KMS-11 (cell line): Measurements from ENCODE around the gene NR1I2.

Source experiments
- H2AFZ ChIP-seq: fragments of 200-600 bp; sonication (generic); 2 replicates; pipeline ENCODE4 v1.6.1; 2016; ENCODE audit warnings: antibody characterized with exemption, mixed run types, low read depth
- H3K27ac ChIP-seq: fragments of 200-600 bp; sonication (generic); 2 replicates; pipeline ENCODE4 v1.6.1; 2016; ENCODE audit warnings: mild to moderate bottlenecking, mixed run types
- H3K27me3 ChIP-seq: fragments of 200-600 bp; sonication (generic); 2 replicates; pipeline ENCODE4 v1.6.1; 2017; ENCODE audit warnings: mild to moderate bottlenecking, low read depth, mixed run types, moderate library complexity; ENCODE audit not compliant: insufficient read depth
- H3K36me3 ChIP-seq: fragments of 200-600 bp; sonication (generic); 2 replicates; pipeline ENCODE4 v1.6.1; 2017; ENCODE audit warnings: mild to moderate bottlenecking, mixed run types; ENCODE audit not compliant: insufficient read depth
- H3K4me1 ChIP-seq: fragments of 200-600 bp; sonication (generic); 2 replicates; pipeline ENCODE4 v1.6.1; 2016; ENCODE audit warnings: mild to moderate bottlenecking, low read depth, mixed run types; ENCODE audit not compliant: poor library complexity, severe bottlenecking
- H3K4me2 ChIP-seq: fragments of 200-600 bp; sonication (generic); 2 replicates; pipeline ENCODE4 v1.7.0; 2016; ENCODE audit warnings: mild to moderate bottlenecking, mixed run types
- H3K4me3 ChIP-seq: fragments of 200-600 bp; sonication (generic); IDR thresholded peaks from 2 replicates; pipeline ENCODE4 v1.6.1; 2017; ENCODE audit warnings: low read depth, low read length, mixed read lengths; ENCODE audit not compliant: insufficient read depth
- H3K79me2 ChIP-seq: fragments of 200-600 bp; sonication (generic); 2 replicates; pipeline ENCODE4 v1.6.1; 2016; ENCODE audit warnings: low read depth, mixed run types; ENCODE audit not compliant: insufficient read depth
- H3K9ac ChIP-seq: fragments of 200-600 bp; sonication (generic); 2 replicates; pipeline ENCODE4 v1.6.1; 2016; ENCODE audit warnings: mild to moderate bottlenecking, mixed run types
- H4K20me1 ChIP-seq: fragments of 200-600 bp; sonication (generic); 2 replicates; pipeline ENCODE4 v1.6.1; 2016; ENCODE audit warnings: mild to moderate bottlenecking, mixed run types; ENCODE audit not compliant: insufficient read depth
- TF ChIP-seq, protein P1 (sequence below): fragments of 200-600 bp; sonication (generic); conservative IDR thresholded peaks from 2 replicates; pipeline ENCODE4 v1.6.1; 2017; ENCODE audit warnings: low read depth, mild to moderate bottlenecking, antibody characterized with exemption, low read length, moderate library complexity, mixed read lengths

Gene NR1I2

DNA sequence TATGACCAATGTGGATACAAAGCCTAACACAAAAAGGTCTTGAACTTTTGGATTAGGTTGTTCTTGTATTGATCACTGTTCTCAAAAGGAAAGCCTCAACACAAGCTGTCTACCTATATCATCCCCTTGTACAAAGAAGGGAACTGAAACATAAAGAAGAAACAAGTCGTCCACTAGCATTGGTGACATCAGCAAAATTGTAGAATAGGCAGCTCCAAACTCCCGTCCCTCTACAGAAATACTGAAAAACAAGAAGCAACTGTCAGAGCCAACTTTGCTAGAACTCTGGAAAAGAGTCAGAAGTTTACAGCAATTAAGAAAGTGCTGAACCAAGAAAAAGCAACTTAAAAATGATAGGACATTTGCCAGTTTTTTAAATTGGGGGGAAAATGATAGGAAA lies 7.5 kb upstream of the NR1I2 start:
- no peak overlapping the region for H3K4me2 ChIP-seq
- H4K20me1 ChIP-seq, result no peaks in the 10 kb centered on the region
- H3K4me3 ChIP-seq, result no peak overlapping the region
- H3K4me1 ChIP-seq, result peaks cover 6% of the 10 kb centered on the region
- no peak overlapping the region for H3K27ac ChIP-seq
- no peak overlapping the region for H3K9ac ChIP-seq
- no peak overlapping the region for H2AFZ ChIP-seq
- no peaks in the 10 kb centered on the region for H3K79me2 ChIP-seq
- no peaks in the 10 kb centered on the region for H3K27me3 ChIP-seq
- TF ChIP-seq, protein P1, sequence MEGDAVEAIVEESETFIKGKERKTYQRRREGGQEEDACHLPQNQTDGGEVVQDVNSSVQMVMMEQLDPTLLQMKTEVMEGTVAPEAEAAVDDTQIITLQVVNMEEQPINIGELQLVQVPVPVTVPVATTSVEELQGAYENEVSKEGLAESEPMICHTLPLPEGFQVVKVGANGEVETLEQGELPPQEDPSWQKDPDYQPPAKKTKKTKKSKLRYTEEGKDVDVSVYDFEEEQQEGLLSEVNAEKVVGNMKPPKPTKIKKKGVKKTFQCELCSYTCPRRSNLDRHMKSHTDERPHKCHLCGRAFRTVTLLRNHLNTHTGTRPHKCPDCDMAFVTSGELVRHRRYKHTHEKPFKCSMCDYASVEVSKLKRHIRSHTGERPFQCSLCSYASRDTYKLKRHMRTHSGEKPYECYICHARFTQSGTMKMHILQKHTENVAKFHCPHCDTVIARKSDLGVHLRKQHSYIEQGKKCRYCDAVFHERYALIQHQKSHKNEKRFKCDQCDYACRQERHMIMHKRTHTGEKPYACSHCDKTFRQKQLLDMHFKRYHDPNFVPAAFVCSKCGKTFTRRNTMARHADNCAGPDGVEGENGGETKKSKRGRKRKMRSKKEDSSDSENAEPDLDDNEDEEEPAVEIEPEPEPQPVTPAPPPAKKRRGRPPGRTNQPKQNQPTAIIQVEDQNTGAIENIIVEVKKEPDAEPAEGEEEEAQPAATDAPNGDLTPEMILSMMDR, result no peak
- no peaks in the 10 kb centered on the region for H3K36me3 ChIP-seq

DNA sequence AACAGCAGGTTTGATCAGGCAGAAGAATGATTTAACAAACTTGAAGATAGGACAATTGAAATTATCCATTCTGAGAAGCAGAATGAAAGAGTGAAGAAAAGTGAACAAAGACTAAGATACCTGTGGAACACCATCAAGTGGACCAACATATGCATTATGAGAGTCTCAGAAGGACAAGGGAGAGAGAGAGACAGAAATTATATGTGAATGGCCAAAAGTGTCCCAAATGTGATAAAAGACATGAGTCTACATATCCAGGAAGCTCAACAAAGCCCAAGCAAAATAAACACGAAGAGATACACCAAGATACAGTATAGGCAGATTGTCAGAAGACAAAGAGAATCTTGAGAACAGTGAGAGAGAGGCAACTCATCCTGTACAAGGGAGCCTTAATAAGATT lies 5.6 kb upstream of the NR1I2 start:
- H3K27me3 ChIP-seq, result no peaks in the 10 kb centered on the region
- no peaks in the 10 kb centered on the region for H3K79me2 ChIP-seq
- H3K36me3 ChIP-seq, result no peaks in the 10 kb centered on the region
- no peak overlapping the region for H2AFZ ChIP-seq
- H3K4me3 ChIP-seq, result no peak overlapping the region
- no peak overlapping the region for H3K27ac ChIP-seq
- TF ChIP-seq, protein P1, result no peak
- no peak overlapping the region for H3K9ac ChIP-seq
- no peaks in the 10 kb centered on the region for H4K20me1 ChIP-seq
- H3K4me1 ChIP-seq, result peaks cover 12% of the 10 kb centered on the region
- H3K4me2 ChIP-seq, result no peak overlapping the region

DNA sequence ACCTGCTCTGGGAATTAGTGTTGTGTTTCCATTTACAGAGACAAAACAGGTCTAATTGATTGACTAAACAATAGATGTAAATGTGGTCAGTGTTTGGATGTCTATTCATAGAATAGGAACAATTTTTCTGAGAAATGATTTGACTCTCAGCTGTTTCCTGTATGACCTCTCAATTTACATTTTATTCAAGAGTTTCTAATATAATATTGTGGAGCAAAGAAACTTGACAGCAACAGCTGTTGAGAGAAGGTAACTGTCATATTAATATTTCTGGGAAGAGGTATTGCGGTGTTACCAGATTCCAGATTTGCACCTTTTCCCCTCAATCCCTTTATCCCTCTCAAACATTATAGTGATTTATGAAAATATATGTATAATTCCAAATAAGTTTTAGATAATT lies 3.7 kb upstream of the NR1I2 start:
- Histone ChIP-seq H3K4me1 (peaks cover 12% of the 10 kb centered on the region), H3K9ac (no peak overlapping the region), H4K20me1 (no peaks in the 10 kb centered on the region), H3K27me3 (no peaks in the 10 kb centered on the region), H3K36me3 (no peaks in the 10 kb centered on the region), H3K4me3 (no peak overlapping the region), H3K79me2 (no peaks in the 10 kb centered on the region), H3K4me2 (no peak overlapping the region), H3K27ac (no peak overlapping the region), H2AFZ (no peak overlapping the region)
- TF ChIP-seq, protein P1, result no peak

DNA sequence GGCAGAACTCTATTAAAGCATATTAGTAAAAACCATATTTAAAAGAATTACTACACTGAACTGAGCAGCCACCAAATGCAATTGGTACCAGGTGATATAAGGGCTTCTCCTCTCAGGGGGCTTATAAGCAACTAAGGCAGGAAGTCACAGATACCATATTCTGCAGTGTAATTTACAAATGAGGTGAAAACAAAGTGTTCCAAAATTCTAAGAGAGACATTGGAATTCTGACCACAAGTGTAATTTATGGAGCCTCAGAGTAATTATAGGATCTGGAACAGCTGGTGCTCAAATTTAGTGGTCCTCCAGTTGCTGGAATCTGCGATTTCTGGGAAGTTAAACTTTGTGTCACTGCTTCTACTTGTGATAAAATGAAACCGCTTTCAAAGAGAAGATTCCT lies 3.1 kb upstream of the NR1I2 start:
- Histone ChIP-seq H3K27ac (no peak overlapping the region), H3K4me1 (peaks cover 12% of the 10 kb centered on the region), H3K4me3 (no peak overlapping the region), H2AFZ (no peak overlapping the region), H3K36me3 (no peaks in the 10 kb centered on the region), H3K79me2 (no peaks in the 10 kb centered on the region), H3K27me3 (no peaks in the 10 kb centered on the region), H3K9ac (no peak overlapping the region), H3K4me2 (no peak overlapping the region), H4K20me1 (no peaks in the 10 kb centered on the region)
- TF ChIP-seq, protein P1, result no peak
